ENCODE data around the gene SETD1A.

SETD1A gene

GRCh38 chr16:30998852-30999761, 41.6 kb downstream of the SETD1A start:
- TF ChIP-seq, protein P1, sequence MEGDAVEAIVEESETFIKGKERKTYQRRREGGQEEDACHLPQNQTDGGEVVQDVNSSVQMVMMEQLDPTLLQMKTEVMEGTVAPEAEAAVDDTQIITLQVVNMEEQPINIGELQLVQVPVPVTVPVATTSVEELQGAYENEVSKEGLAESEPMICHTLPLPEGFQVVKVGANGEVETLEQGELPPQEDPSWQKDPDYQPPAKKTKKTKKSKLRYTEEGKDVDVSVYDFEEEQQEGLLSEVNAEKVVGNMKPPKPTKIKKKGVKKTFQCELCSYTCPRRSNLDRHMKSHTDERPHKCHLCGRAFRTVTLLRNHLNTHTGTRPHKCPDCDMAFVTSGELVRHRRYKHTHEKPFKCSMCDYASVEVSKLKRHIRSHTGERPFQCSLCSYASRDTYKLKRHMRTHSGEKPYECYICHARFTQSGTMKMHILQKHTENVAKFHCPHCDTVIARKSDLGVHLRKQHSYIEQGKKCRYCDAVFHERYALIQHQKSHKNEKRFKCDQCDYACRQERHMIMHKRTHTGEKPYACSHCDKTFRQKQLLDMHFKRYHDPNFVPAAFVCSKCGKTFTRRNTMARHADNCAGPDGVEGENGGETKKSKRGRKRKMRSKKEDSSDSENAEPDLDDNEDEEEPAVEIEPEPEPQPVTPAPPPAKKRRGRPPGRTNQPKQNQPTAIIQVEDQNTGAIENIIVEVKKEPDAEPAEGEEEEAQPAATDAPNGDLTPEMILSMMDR (conservative IDR thresholded peaks at IDR 0.05; ENCODE audit: low read depth, low read length), result no peak
- H3K4me3 ChIP-seq (ENCODE audit: low read depth, low read length), result no peak overlapping the region
- DNase-seq (ENCODE audit: low read depth), result no peak

DNA sequence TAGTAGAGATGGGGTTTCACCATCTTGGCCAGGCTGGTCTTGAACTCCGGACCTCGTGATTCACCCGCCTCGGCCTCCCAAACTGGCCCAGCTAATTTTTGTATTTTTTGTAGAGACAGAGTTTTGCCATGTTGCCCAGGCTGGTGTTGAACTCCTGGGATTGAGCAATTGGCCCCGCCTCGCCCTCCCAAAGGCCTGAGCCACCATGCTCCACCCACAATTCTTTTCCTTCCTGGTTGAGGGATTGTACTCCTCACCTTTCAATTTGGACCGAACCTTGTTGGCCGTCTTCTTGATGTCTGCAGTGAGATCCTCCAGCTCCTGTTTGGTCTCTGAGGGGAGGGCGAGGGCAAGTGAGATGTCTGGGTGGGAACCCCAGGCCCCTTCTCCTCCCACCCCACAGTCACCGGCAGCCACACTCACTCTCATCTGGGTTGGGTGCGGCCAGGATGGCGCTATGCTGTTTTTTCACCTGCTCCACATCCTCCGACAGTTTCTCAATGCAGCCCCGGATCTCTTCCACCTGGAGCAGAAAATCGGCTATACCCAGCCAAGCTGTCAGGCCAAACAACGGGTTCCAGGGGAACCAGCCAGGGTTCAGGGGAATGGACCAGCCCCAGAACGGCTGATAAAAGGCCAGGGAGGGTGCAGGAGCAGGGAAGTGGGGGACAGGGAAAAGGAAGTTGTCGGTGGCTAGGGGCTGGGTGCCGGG, 43.3 kb downstream of the SETD1A start:
- TF ChIP-seq, protein P1 (conservative IDR thresholded peaks at IDR 0.05; ENCODE audit: low read depth, low read length), result no peak
- no peak for DNase-seq (ENCODE audit: low read depth)
- H3K4me3 ChIP-seq (ENCODE audit: low read depth, low read length), result no peak overlapping the region

- no peak overlapping the region for H3K4me3 ChIP-seq (ENCODE audit: low read depth, low read length)
- no peak for DNase-seq (ENCODE audit: low read depth)
- TF ChIP-seq, protein P1 (conservative IDR thresholded peaks at IDR 0.05; ENCODE audit: low read depth, low read length), result no peak
Measured at GRCh38 chr16:31001507-31002249, 44.1 kb downstream of the SETD1A start.

GRCh38 chr16:31002250-31002700, 44.7 kb downstream of the SETD1A start:
- H3K4me3 ChIP-seq (ENCODE audit: low read depth, low read length), result no peak overlapping the region
- TF ChIP-seq, protein P1 (conservative IDR thresholded peaks at IDR 0.05; ENCODE audit: low read depth, low read length), result no peak
- no peak for DNase-seq (ENCODE audit: low read depth)

DNA sequence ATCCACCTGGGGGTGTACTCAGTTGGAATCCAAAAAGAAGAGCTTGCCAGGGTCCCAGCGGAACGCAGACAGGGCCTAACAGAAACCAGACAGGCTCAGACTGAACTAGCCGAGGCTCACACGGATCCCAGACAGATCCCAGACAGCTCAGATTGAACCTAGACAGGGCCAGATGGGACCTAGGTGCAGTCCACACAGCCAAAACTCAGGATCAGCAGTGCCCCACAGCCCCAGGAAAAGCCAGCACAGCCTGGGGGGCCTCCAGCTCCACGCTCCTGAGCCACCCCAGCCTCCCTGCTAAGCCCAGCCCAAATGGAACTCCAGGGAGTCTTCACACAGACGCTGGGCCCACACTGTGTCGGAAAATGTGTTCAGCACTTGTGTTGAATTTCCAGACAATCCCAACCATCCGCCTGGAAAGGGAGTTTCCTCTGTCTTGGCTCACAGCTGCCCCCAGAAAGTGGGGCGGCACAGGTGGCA, 45.3 kb downstream of the SETD1A start:
- TF ChIP-seq, protein P1 (conservative IDR thresholded peaks at IDR 0.05; ENCODE audit: low read depth, low read length), result no peak
- H3K4me3 ChIP-seq (ENCODE audit: low read depth, low read length), result no peak overlapping the region
- no peak for DNase-seq (ENCODE audit: low read depth)

- TF ChIP-seq, protein P1 (conservative IDR thresholded peaks at IDR 0.05; ENCODE audit: low read depth, low read length), result no peak
- no peak for DNase-seq (ENCODE audit: low read depth)
- H3K4me3 ChIP-seq (ENCODE audit: low read depth, low read length), result no peak overlapping the region
Measured at GRCh38 chr16:31003744-31004143, 46.2 kb downstream of the SETD1A start.

All from choroid plexus epithelial cell (primary cell).